Thoracic aorta (tissue), 2 donors: ENCODE measurements around the gene SKIC2. TPM values are rescaled to one million over a fixed set of nuclear protein-coding genes. Genes with fewer than 3 reads are reported as not detected.
A peak's percentile ranks its signal among the peaks of the same experiment; 100 is the strongest.
"Not testable (repeated sequence)": the region's sequence is repeated elsewhere in the genome, so short reads cannot be mapped to it uniquely, and the experiment has no call there.

Experiments
- ATAC-seq: fragments of 150-250 bp; one replicate; pipeline ENCODE4 v1.8.0; 2017; ENCODE audit warnings: low read depth; ENCODE audit not compliant: insufficient number of reproducible peaks, low FRiP score
- DNase-seq: peaks from one replicate; pipeline ENCODE4 v3.0.0-alpha.2; 2020; ENCODE audit warnings: low spot score
- H3K27ac ChIP-seq, 2 donors: fragments of 200-600 bp; sonication (generic); 1 replicate in 1 of 2; 2 replicates in 1 of 2; pipeline ENCODE4 v1.5.1; 2016; ENCODE audit warnings: mild to moderate bottlenecking in 2 of 2, moderate library complexity in 2 of 2
- H3K27me3 ChIP-seq: fragments of 200-600 bp; sonication (generic); replicated peaks from 2 replicates; pipeline ENCODE4 v1.6.0; 2016; ENCODE audit warnings: mild to moderate bottlenecking; ENCODE audit not compliant: insufficient read depth
- H3K36me3 ChIP-seq: fragments of 200-600 bp; sonication (generic); one replicate; pipeline ENCODE4 v1.5.1; 2016
- H3K4me1 ChIP-seq, 2 donors: fragments of 200-600 bp; sonication (generic); 1 replicate in 1 of 2; 2 replicates in 1 of 2; pipeline versions ENCODE4 v1.5.1 to v1.6.0; 2016; ENCODE audit warnings: low read depth in 2 of 2, mild to moderate bottlenecking in 1 of 2; ENCODE audit not compliant: control insufficient read depth in 1 of 2
- H3K4me3 ChIP-seq: fragments of 200-600 bp; sonication (generic); 2 replicates; pipeline ENCODE4 v1.5.1; 2016; ENCODE audit warnings: mild to moderate bottlenecking
- H3K9me3 ChIP-seq: fragments of 200-600 bp; sonication (generic); 2 replicates; pipeline ENCODE4 v1.5.1; 2016
- total RNA-seq, 2 donors: library from RNA; depleted of rRNA; stranded (reverse); fragments of >200 nt; gene quantifications; one replicate each; pipeline versions ENCODE4 v1.1.0 to v1.2.3, GENCODE V29; 2016

Gene SKIC2
- total RNA-seq, 2 donors from 2014 or later, result 37.7 to 73.0 TPM

DNA sequence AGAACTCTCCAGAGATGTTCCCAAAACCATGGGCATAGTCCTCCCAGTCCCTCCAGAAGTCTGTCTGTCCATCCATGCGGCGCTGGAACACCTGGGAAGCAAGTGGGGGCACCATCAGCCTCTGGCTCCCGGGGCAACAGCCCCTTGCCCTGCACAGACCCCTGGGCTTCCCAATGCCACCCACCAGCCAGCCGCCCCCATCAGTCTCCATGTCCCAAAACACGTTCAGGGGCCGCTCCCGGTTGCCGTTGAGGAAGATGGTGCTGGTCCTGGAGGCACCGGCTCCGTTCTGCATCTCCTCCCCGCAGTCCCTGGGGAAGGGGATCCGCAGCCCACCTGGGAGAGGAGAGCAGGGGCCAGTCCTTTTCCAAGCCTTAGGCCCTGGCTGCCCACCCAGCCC, 50.6 kb downstream of the SKIC2 start:
- not testable (repeated sequence) for H3K9me3 ChIP-seq, H3K27me3 ChIP-seq, ATAC-seq, H3K4me1 ChIP-seq, DNase-seq, H3K36me3 ChIP-seq, H3K27ac ChIP-seq, H3K4me3 ChIP-seq

- H3K4me1 ChIP-seq, H3K4me3 ChIP-seq, H3K27ac ChIP-seq, H3K36me3 ChIP-seq, ATAC-seq, H3K9me3 ChIP-seq, H3K27me3 ChIP-seq, DNase-seq: not testable (repeated sequence)
Measured at GRCh38 chr6:32010856-32011530, 52.0 kb downstream of the SKIC2 start.

GRCh38 chr6:32012941-32013617, 54.1 kb downstream of the SKIC2 start:
- H3K4me1 ChIP-seq, H3K36me3 ChIP-seq, DNase-seq, H3K27ac ChIP-seq, H3K4me3 ChIP-seq, ATAC-seq, H3K27me3 ChIP-seq, H3K9me3 ChIP-seq: not testable (repeated sequence)

DNA sequence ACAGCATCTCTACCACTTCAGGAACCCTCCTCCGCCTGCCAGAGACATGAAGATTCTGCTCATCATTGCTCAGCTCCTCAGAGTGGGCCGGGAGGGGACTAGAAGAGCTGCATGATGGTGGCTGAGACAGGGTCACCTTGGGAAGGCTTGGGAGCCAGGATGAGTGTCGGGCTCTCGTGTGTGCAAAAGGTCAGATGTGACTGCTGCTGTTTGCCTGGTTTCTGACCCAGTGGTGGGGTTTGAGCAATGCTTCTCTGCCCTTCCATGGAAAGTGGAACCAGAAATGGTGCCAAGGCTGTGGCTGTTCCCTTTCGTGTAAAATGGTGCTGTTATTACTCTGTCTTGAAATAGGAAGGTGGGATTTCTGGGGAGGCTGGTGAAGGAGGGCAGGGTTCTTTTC, 54.8 kb downstream of the SKIC2 start:
- not testable (repeated sequence) for H3K36me3 ChIP-seq, H3K4me1 ChIP-seq, ATAC-seq, H3K4me3 ChIP-seq, H3K27me3 ChIP-seq, DNase-seq, H3K9me3 ChIP-seq, H3K27ac ChIP-seq

GRCh38 chr6:32014547-32014946, 55.6 kb downstream of the SKIC2 start, which contains the start of gene C4B:
TSS of gene C4B (plus strand) at chr6:32014795. CDS start at chr6:32014846, 51 bp downstream.
- peak; percentile 16 for ATAC-seq
- H3K4me3 ChIP-seq, H3K27ac ChIP-seq, H3K4me1 ChIP-seq, DNase-seq, H3K36me3 ChIP-seq, H3K9me3 ChIP-seq, H3K27me3 ChIP-seq: not testable (repeated sequence)

Other genes with a start within 250 kb of the SKIC2 start
- not detected for gene LY6G6D, start 243.8 kb upstream of the SKIC2 start, total RNA-seq
- gene LY6G6C, start 237.4 kb upstream of the SKIC2 start, total RNA-seq, result not detected
- not detected for gene MPIG6B, start 235.8 kb upstream of the SKIC2 start, total RNA-seq
- gene DDAH2, start 229.9 kb upstream of the SKIC2 start, total RNA-seq, result 100 to 1,000 TPM; 136 TPM
- gene CLIC1, start 222.6 kb upstream of the SKIC2 start, total RNA-seq, result 100 to 1,000 TPM; 222 to 251 TPM
- gene MSH5, start 219.2 kb upstream of the SKIC2 start, total RNA-seq, result 10 to 100 TPM in 1 of 2 donors, 1 to 10 TPM in 1; 5.7 to 10.5 TPM
- 10 to 100 TPM in 1 of 2 donors, not detected in 1; 13.3 TPM for gene SAPCD1, start 196.5 kb upstream of the SKIC2 start, total RNA-seq
- gene VWA7, start 181.8 kb upstream of the SKIC2 start, total RNA-seq, result under 1 TPM; 0.68 to 0.78 TPM
- 10 to 100 TPM; 24.8 to 46.8 TPM for gene VARS1, start 163.4 kb upstream of the SKIC2 start, total RNA-seq
- gene LSM2, start 152.2 kb upstream of the SKIC2 start, total RNA-seq, result 10 to 100 TPM; 21.2 to 40.1 TPM
- 1 to 10 TPM; 1.1 to 1.2 TPM for gene HSPA1L, start 143.9 kb upstream of the SKIC2 start, total RNA-seq
- 100 to 1,000 TPM; 240 to 354 TPM for gene HSPA1A, start 143.6 kb upstream of the SKIC2 start, total RNA-seq
- gene HSPA1B, start 131.4 kb upstream of the SKIC2 start, total RNA-seq, result 100 to 1,000 TPM; 178 to 262 TPM
- gene NEU1, start 96.4 kb upstream of the SKIC2 start, total RNA-seq, result 10 to 100 TPM; 26.0 to 35.2 TPM
- gene SLC44A4, start 80.2 kb upstream of the SKIC2 start, total RNA-seq, result 1 to 10 TPM in 1 of 2 donors, not detected in 1; 5.8 TPM
- gene EHMT2, start 61.5 kb upstream of the SKIC2 start, total RNA-seq, result 10 to 100 TPM; 19.5 to 33.2 TPM
- 1 to 10 TPM in 1 of 2 donors, not detected in 1; 1.6 TPM for gene ZBTB12, start 57.1 kb upstream of the SKIC2 start, total RNA-seq
- gene C2, start 31.5 kb upstream of the SKIC2 start, total RNA-seq, result 10 to 100 TPM; 13.8 to 40.2 TPM
- 100 to 1,000 TPM in 1 of 2 donors, 10 to 100 TPM in 1; 55.2 to 142 TPM for gene CFB, start 13.1 kb upstream of the SKIC2 start, total RNA-seq
- 10 to 100 TPM; 62.4 to 69.3 TPM for gene NELFE, start 204 bp upstream of the SKIC2 start, total RNA-seq
- 10 to 100 TPM; 14.1 to 45.4 TPM for gene DXO, start 13.0 kb downstream of the SKIC2 start, total RNA-seq
- 100 to 1,000 TPM in 1 of 2 donors, 10 to 100 TPM in 1; 30.2 to 162 TPM for gene C4A, start 22.9 kb downstream of the SKIC2 start, total RNA-seq
- 100 to 1,000 TPM in 1 of 2 donors, 10 to 100 TPM in 1; 44.3 to 108 TPM for gene C4B, start 55.6 kb downstream of the SKIC2 start, total RNA-seq
- gene CYP21A2, start 79.2 kb downstream of the SKIC2 start, total RNA-seq, result 1 to 10 TPM in 1 of 2 donors, not detected in 1; 2.4 TPM
- 100 to 1,000 TPM; 194 to 210 TPM for gene TNXB, start 150.2 kb downstream of the SKIC2 start, total RNA-seq
- 10 to 100 TPM; 38.2 to 60.9 TPM for gene ATF6B, start 169.1 kb downstream of the SKIC2 start, total RNA-seq
- 1 to 10 TPM in 1 of 2 donors, under 1 TPM in 1; 0.41 to 3.2 TPM for gene FKBPL, start 171.1 kb downstream of the SKIC2 start, total RNA-seq
- gene PRRT1, start 192.8 kb downstream of the SKIC2 start, total RNA-seq, result 1 to 10 TPM; 3.8 to 6.8 TPM
- gene PPT2, start 195.0 kb downstream of the SKIC2 start, total RNA-seq, result 10 to 100 TPM; 21.8 to 42.0 TPM
- gene EGFL8, start 205.4 kb downstream of the SKIC2 start, total RNA-seq, result 10 to 100 TPM; 13.8 to 16.2 TPM
- 10 to 100 TPM; 43.0 to 53.1 TPM for gene AGPAT1, start 216.9 kb downstream of the SKIC2 start, total RNA-seq
- 10 to 100 TPM; 63.5 to 68.4 TPM for gene RNF5, start 219.2 kb downstream of the SKIC2 start, total RNA-seq
- 1 to 10 TPM; 1.8 to 3.8 TPM for gene AGER, start 225.1 kb downstream of the SKIC2 start, total RNA-seq
- gene PBX2, start 231.0 kb downstream of the SKIC2 start, total RNA-seq, result 10 to 100 TPM; 35.7 to 59.4 TPM
- gene GPSM3, start 233.5 kb downstream of the SKIC2 start, total RNA-seq, result 10 to 100 TPM; 11.9 to 22.2 TPM